GM12891 (cell line): ENCODE data around the gene RNF6. TPM values are rescaled to one million over a fixed set of nuclear protein-coding genes. Genes with fewer than 3 reads are reported as not detected.

Experiments used
- DNase-seq: peaks from one replicate; pipeline ENCODE4 v3.0.0; 2011; ENCODE audit warnings: low spot score; ENCODE audit not compliant: insufficient read length
- FAIRE-seq: peaks from 2 replicates; lab custom pipeline; 2011; peaks lifted over from hg19 to GRCh38; lab: Jason Lieb, UNC
- PAX5 ChIP-seq: IDR thresholded peaks from 2 replicates; pipeline ENCODE4 v1.6.1; 2011; ENCODE audit warnings: low read length, moderate library complexity, mild to moderate bottlenecking; ENCODE audit not compliant: insufficient read depth, severe bottlenecking
- POLR2A ChIP-seq: IDR thresholded peaks from 2 replicates; pipeline ENCODE4 v1.6.1; 2011; ENCODE audit warnings: low read depth, low read length, control low read depth
- POLR2AphosphoS5 ChIP-seq: IDR thresholded peaks from 2 replicates; pipeline ENCODE4 v1.6.1; 2011; ENCODE audit warnings: low read depth, low read length, control low read depth
- POU2F2 ChIP-seq: IDR thresholded peaks from 2 replicates; pipeline ENCODE4 v1.6.1; 2011; ENCODE audit warnings: low read depth, mild to moderate bottlenecking, control low read depth, low read length, moderate library complexity
- SPI1 ChIP-seq: IDR thresholded peaks from 2 replicates; pipeline ENCODE4 v1.6.1; 2011; ENCODE audit warnings: low read depth, low read length, control low read depth
- TAF1 ChIP-seq: IDR thresholded peaks from 2 replicates; pipeline ENCODE4 v1.6.1; 2011; ENCODE audit warnings: low read depth, low read length, control low read depth
- polyA plus RNA-seq: library from polyadenylated mRNA; unstranded; fragments of >200 nt; gene quantifications from one replicate; pipeline ENCODE4 v1.2.1, GENCODE V29; 2012; ENCODE audit warnings: low read depth, missing spikeins, inconsistent platforms; ENCODE audit not compliant: missing spikeins

Gene RNF6
- polyA plus RNA-seq, result 26.7 TPM

DNA sequence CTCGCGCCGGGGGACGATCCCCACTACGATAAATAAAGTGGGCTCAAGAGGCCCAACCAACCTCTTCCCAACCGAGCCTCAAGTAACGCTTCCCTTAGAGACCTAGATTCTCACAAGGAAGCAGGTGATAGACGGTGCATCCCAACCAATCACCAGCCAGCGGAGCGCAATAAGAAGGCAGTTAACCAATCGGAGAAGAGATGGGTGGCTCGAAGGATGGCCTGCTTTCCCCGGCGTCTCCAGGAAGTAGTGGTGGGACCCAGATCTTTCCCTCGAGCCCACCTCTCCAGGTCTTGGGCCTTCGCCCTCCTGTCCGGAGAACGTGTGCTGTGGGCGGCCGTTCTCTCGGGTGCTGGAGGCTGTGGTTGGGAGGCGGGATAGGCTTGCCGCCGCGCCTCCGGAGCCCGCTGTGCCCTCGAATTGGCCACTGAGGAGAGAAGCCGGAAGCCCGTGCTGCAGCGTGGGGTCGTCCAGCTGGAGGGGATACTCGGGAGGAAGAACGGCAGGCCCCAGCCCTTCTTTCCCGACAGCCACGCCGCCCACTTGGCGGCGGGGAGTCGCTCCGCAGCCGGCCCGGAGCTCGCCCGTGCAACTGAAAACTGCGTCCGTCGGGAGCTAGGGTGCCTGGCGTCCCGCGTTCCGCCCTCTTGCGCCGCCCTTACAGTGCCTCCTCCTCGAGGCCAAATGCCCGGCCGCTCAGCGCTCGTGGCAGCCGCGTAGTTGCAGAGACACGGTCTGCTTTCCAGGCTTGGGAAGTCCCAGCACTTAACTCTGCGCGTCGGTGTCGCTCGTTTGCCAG, at the start of gene RNF6:
Gene RNF6 (minus strand): TSS at position 594 of the 799 bp plus-strand sequence. CDS start 2,665 bp downstream, outside the sequence.
- TF ChIP-seq TAF1 (peak; percentile 97), SPI1 (no peak), PAX5 (no peak), POLR2AphosphoS5 (peak; percentile 87), POU2F2 (peak; percentile 80), POLR2A (peak; percentile 94)
- FAIRE-seq (peak; percentile 96), DNase-seq (peak; percentile 84)

DNA sequence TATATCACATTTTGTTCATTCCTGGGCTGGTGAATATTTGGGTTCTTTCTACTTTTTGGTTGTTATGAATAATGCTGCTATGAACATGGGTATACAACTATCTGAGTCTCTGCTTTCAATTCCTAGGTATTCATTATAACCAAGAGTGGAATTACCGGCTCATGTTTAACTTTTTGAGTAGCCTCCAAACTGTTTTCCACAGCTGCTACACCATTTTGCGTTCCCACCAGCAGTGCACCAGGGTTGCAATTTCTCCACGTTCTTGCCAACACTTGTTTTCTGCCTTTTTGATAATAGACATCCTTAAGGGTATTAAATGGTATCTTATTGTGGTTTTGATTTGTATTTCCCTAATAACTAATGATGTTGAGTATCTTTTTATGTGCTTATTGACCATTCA, 48.6 kb upstream of the RNF6 start:
- no peak for FAIRE-seq
- no peak for DNase-seq
- TF ChIP-seq SPI1 (no peak), POU2F2 (no peak), POLR2AphosphoS5 (no peak), POLR2A (no peak), PAX5 (no peak), TAF1 (no peak)

- no peak for DNase-seq
- FAIRE-seq, result no peak
Observed at GRCh38 chr13:26266311-26266710, 44.2 kb upstream of the RNF6 start.

GRCh38 chr13:26262156-26262555, 40.0 kb upstream of the RNF6 start:
- DNase-seq, result no peak
- no peak for TF ChIP-seq POLR2A
- TF ChIP-seq TAF1, result no peak
- TF ChIP-seq SPI1, result no peak
- no peak for TF ChIP-seq POU2F2
- no peak for TF ChIP-seq POLR2AphosphoS5
- TF ChIP-seq PAX5, result no peak

More at GRCh38 chr13:26266311-26266710, 44.2 kb upstream of the RNF6 start:
- no peak for TF ChIP-seq TAF1
- no peak for TF ChIP-seq POU2F2
- TF ChIP-seq SPI1, result no peak
- no peak for TF ChIP-seq PAX5
- no peak for TF ChIP-seq POLR2A
- TF ChIP-seq POLR2AphosphoS5, result no peak

GRCh38 chr13:26259634-26260033, 37.5 kb upstream of the RNF6 start:
- no peak for TF ChIP-seq SPI1
- DNase-seq, result no peak
- no peak for FAIRE-seq

More at GRCh38 chr13:26262156-26262555, 40.0 kb upstream of the RNF6 start:
- peak; percentile 20 for FAIRE-seq

DNA sequence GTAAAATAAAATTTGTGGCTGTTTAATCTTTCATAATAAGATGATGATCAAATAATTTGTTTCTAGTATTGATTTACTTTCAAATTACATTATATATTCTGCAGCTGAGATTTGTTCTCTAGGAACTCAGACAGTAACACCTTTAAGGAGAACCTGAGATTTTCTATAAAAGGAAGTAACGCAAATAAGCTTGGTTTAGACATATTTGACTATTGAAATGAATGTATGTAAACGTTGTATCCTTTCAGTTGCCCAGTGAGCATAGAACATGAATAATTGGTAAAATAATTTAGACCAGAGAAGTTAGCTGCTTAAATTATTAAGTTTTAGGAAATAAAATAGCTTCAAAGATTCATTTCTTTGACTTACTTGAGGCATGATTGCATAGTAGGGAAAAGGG, 34.9 kb upstream of the RNF6 start:
- no peak for TF ChIP-seq POLR2AphosphoS5
- TF ChIP-seq PAX5, result no peak
- no peak for TF ChIP-seq POU2F2
- no peak for TF ChIP-seq TAF1
- no peak for TF ChIP-seq SPI1
- TF ChIP-seq POLR2A, result no peak
- FAIRE-seq (no peak), DNase-seq (no peak)

- TF ChIP-seq TAF1, result no peak
- no peak for TF ChIP-seq PAX5
- no peak for TF ChIP-seq POU2F2
- TF ChIP-seq SPI1, result no peak
- no peak for TF ChIP-seq POLR2AphosphoS5
- no peak for TF ChIP-seq POLR2A
- FAIRE-seq (no peak), DNase-seq (no peak)
Observed at GRCh38 chr13:26255691-26256277, 33.7 kb upstream of the RNF6 start.

DNA sequence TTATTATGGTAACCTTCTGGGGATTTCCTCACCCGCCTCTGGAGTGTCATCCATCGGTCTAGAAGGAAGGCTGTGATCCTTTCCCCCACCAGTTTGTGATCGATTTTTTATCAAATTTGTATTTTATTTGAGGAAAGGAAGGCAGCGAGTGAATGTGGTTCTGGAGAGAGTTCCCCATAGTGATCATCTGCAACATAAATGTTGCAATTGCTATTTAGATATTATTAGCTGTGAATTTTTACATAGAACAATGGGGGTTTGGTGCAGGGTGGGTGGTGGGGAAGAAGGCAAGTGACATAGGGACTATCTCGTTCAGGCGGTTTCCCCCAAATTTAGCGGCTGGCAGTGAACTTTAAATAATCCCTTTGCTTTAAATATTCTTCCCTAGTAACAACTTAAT, 33.0 kb upstream of the RNF6 start:
- FAIRE-seq (no peak), DNase-seq (no peak)
- TF ChIP-seq POU2F2, result no peak
- no peak for TF ChIP-seq TAF1
- TF ChIP-seq POLR2A, result no peak
- TF ChIP-seq POLR2AphosphoS5, result no peak
- TF ChIP-seq PAX5, result no peak
- no peak for TF ChIP-seq SPI1

GRCh38 chr13:26254583-26255111, 32.5 kb upstream of the RNF6 start:
- DNase-seq, result peak; percentile 19
- FAIRE-seq, result peak; percentile 77
- TF ChIP-seq POU2F2 (no peak), POLR2AphosphoS5 (no peak), SPI1 (peak; percentile 68), TAF1 (0 out of 2 replicates have a peak, but pooled peaks have one; percentile 29), POLR2A (no peak), PAX5 (no peak)
